ENCODE data around the gene DGKG.

GRCh38 chr3:186314896-186315295 is 47.1 kb downstream of the DGKG start:
- TF ChIP-seq, protein P1, sequence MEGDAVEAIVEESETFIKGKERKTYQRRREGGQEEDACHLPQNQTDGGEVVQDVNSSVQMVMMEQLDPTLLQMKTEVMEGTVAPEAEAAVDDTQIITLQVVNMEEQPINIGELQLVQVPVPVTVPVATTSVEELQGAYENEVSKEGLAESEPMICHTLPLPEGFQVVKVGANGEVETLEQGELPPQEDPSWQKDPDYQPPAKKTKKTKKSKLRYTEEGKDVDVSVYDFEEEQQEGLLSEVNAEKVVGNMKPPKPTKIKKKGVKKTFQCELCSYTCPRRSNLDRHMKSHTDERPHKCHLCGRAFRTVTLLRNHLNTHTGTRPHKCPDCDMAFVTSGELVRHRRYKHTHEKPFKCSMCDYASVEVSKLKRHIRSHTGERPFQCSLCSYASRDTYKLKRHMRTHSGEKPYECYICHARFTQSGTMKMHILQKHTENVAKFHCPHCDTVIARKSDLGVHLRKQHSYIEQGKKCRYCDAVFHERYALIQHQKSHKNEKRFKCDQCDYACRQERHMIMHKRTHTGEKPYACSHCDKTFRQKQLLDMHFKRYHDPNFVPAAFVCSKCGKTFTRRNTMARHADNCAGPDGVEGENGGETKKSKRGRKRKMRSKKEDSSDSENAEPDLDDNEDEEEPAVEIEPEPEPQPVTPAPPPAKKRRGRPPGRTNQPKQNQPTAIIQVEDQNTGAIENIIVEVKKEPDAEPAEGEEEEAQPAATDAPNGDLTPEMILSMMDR (IDR thresholded peaks at IDR 0.05): no peak
- no peak for TF ChIP-seq POLR2A (IDR thresholded peaks at IDR 0.05)
